ENCODE data around the gene PIGP. TPM values are rescaled to one million over a fixed set of nuclear protein-coding genes. Genes with fewer than 3 reads are reported as not detected.

Gene PIGP
- total and polyA plus RNA-seq, 2 of the 13 experiments (the other 11 are each of a cell fraction or from before 2014, with no cell fraction given): 14.8 to 33.4 TPM

DNA sequence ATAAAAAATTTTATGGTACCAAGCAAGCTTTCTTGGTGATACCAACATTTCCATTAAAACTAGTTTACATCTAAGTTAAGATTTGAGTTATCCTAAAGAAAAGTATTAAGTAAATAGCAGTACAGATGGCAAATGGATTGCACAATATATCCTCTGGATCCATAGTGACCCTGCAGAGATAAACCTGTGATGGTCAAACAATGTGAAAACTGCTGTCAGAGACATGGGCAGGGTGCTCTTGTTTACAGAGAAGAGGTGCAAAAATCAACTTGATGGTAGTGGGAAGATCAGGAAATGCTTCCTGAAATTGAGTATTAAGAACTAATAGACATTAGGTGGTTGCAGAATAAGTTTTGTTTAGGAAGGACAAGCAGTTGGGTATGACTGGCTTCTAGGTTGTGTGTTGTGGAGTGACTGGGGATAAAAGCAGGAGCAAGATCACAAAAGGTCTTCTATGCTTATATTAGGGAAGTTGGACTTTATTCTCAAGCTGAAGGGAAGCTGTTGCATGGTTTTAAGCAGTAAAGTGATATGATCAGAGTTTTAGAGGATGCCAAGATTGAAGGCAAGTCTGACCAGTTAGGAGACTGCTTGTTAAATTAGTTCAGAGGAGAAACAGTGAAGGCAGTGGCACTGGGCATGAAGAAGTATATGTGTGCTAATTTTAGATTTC, 10.1 kb upstream of the PIGP start (continued):
- TF ChIP-seq TAF15 (IDR thresholded peaks at IDR 0.05; ENCODE audit: low read depth, low read length, poor library complexity, severe bottlenecking) (no peak), HOXA7 (CRISPR knock-in tag; IDR thresholded peaks at IDR 0.05) (no peak), PHB2 (IDR thresholded peaks at IDR 0.05; ENCODE audit: partially characterized antibody) (no peak), TRIM24 (CRISPR knock-in tag; IDR thresholded peaks at IDR 0.05) (no peak), NFKBIZ (CRISPR knock-in tag; IDR thresholded peaks at IDR 0.05) (no peak), ZBTB1 (CRISPR knock-in tag; IDR thresholded peaks at IDR 0.05; ENCODE audit: borderline replicate concordance) (no peak), SKI (IDR thresholded peaks at IDR 0.05; ENCODE audit: partially characterized antibody) (no peak), ZNF256 (CRISPR knock-in tag; conservative IDR thresholded peaks at IDR 0.05) (no peak), HNF4A (CRISPR knock-in tag; IDR thresholded peaks at IDR 0.05) (peak; percentile 84), SMYD3 (CRISPR knock-in tag; IDR thresholded peaks at IDR 0.05) (peak; percentile 40; the same call in 1 of the 2 replicates), ZSCAN30 (CRISPR knock-in tag; IDR thresholded peaks at IDR 0.05) (no peak), CENPT (CRISPR knock-in tag; IDR thresholded peaks at IDR 0.05; ENCODE audit: low read depth) (no peak), ZFP1 (CRISPR knock-in tag; IDR thresholded peaks at IDR 0.05) (no peak), EHMT2 (IDR thresholded peaks at IDR 0.05; ENCODE audit: borderline replicate concordance, low read depth, low read length) (peak; percentile 79; the same call in 1 of the 2 replicates), ZNF781 (CRISPR knock-in tag; IDR thresholded peaks at IDR 0.05; ENCODE audit: borderline replicate concordance, not compliant biosample characterization) (no peak), PAF1 (CRISPR knock-in tag; IDR thresholded peaks at IDR 0.05) (no peak)
- TF ChIP-seq, protein P1, sequence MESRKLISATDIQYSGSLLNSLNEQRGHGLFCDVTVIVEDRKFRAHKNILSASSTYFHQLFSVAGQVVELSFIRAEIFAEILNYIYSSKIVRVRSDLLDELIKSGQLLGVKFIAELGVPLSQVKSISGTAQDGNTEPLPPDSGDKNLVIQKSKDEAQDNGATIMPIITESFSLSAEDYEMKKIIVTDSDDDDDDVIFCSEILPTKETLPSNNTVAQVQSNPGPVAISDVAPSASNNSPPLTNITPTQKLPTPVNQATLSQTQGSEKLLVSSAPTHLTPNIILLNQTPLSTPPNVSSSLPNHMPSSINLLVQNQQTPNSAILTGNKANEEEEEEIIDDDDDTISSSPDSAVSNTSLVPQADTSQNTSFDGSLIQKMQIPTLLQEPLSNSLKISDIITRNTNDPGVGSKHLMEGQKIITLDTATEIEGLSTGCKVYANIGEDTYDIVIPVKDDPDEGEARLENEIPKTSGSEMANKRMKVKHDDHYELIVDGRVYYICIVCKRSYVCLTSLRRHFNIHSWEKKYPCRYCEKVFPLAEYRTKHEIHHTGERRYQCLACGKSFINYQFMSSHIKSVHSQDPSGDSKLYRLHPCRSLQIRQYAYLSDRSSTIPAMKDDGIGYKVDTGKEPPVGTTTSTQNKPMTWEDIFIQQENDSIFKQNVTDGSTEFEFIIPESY (CRISPR knock-in tag; IDR thresholded peaks at IDR 0.05): no peak
- TF ChIP-seq, protein P2, sequence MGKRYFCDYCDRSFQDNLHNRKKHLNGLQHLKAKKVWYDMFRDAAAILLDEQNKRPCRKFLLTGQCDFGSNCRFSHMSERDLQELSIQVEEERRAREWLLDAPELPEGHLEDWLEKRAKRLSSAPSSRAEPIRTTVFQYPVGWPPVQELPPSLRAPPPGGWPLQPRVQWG (CRISPR knock-in tag; IDR thresholded peaks at IDR 0.05; ENCODE audit: borderline replicate concordance, low read depth): no peak
- TF ChIP-seq, protein P3, sequence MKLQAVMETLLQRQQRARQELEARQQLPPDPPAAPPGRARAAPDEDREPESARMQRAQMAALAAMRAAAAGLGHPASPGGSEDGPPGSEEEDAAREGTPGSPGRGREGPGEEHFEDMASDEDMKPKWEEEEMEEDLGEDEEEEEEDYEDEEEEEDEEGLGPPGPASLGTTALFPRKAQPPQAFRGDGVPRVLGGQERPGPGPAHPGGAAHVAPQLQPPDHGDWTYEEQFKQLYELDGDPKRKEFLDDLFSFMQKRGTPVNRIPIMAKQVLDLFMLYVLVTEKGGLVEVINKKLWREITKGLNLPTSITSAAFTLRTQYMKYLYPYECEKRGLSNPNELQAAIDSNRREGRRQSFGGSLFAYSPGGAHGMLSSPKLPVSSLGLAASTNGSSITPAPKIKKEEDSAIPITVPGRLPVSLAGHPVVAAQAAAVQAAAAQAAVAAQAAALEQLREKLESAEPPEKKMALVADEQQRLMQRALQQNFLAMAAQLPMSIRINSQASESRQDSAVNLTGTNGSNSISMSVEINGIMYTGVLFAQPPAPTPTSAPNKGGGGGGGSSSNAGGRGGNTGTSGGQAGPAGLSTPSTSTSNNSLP (IDR thresholded peaks at IDR 0.05; ENCODE audit: low read depth, low read length): peak; percentile 83
- TF ChIP-seq, protein P4, sequence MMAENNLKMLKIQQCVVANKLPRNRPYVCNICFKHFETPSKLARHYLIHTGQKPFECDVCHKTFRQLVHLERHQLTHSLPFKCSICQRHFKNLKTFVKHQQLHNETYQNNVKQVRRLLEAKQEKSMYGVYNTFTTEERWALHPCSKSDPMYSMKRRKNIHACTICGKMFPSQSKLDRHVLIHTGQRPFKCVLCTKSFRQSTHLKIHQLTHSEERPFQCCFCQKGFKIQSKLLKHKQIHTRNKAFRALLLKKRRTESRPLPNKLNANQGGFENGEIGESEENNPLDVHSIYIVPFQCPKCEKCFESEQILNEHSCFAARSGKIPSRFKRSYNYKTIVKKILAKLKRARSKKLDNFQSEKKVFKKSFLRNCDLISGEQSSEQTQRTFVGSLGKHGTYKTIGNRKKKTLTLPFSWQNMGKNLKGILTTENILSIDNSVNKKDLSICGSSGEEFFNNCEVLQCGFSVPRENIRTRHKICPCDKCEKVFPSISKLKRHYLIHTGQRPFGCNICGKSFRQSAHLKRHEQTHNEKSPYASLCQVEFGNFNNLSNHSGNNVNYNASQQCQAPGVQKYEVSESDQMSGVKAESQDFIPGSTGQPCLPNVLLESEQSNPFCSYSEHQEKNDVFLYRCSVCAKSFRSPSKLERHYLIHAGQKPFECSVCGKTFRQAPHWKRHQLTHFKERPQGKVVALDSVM (CRISPR knock-in tag; IDR thresholded peaks at IDR 0.05): no peak
- TF ChIP-seq, protein P5, sequence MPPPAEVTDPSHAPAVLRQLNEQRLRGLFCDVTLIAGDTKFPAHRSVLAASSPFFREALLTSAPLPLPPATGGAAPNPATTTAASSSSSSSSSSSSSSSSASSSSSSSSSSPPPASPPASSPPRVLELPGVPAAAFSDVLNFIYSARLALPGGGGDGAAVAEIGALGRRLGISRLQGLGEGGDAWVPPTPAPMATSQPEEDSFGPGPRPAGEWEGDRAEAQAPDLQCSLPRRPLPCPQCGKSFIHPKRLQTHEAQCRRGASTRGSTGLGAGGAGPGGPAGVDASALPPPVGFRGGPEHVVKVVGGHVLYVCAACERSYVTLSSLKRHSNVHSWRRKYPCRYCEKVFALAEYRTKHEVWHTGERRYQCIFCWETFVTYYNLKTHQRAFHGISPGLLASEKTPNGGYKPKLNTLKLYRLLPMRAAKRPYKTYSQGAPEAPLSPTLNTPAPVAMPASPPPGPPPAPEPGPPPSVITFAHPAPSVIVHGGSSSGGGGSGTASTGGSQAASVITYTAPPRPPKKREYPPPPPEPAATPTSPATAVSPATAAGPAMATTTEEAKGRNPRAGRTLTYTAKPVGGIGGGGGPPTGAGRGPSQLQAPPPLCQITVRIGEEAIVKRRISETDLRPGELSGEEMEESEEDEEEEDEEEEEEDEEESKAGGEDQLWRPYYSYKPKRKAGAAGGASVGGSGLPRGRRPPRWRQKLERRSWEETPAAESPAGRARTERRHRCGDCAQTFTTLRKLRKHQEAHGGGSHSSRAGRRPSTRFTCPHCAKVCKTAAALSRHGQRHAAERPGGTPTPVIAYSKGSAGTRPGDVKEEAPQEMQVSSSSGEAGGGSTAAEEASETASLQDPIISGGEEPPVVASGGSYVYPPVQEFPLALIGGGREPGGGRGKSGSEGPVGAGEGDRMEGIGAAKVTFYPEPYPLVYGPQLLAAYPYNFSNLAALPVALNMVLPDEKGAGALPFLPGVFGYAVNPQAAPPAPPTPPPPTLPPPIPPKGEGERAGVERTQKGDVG (CRISPR knock-in tag; IDR thresholded peaks at IDR 0.05; ENCODE audit: borderline replicate concordance): no peak
